PFSK-1 (cell line): ENCODE results near the gene ATP13A4.

Experiments used
- FOXP2 ChIP-seq: optimal IDR thresholded peaks from 2 replicates; pipeline ENCODE3; 2011; ENCODE audit warnings: borderline replicate concordance, control low read depth, inconsistent platforms; ENCODE audit not compliant: insufficient read depth; ENCODE audit errors: extremely low read length, extremely low read depth
- POLR2AphosphoS5 ChIP-seq: IDR thresholded peaks from 2 replicates; pipeline ENCODE4 v1.6.1; 2012; ENCODE audit warnings: low read depth, mild to moderate bottlenecking, control low read depth, low read length, moderate library complexity
- REST ChIP-seq, 2 experiments: IDR thresholded peaks; 2 replicates each; pipeline versions ENCODE4 v1.6.1 to v1.8.0; 2011 to 2012; ENCODE audit warnings: low read depth in 2 of 2, low read length in 2 of 2, control low read depth in 1 of 2, inconsistent platforms in 1 of 2, mild to moderate bottlenecking in 1 of 2, moderate library complexity in 1 of 2; ENCODE audit not compliant: insufficient read depth in 1 of 2
- SIN3A ChIP-seq: IDR thresholded peaks from 2 replicates; pipeline ENCODE4 v1.6.1; 2012; ENCODE audit warnings: mild to moderate bottlenecking, low read length, moderate library complexity, borderline replicate concordance; ENCODE audit not compliant: insufficient read depth
- TAF1 ChIP-seq: IDR thresholded peaks from 2 replicates; pipeline ENCODE4 v1.6.1; 2012; ENCODE audit warnings: low read length, control low read depth, borderline replicate concordance; ENCODE audit not compliant: insufficient read depth

The ATP13A4 gene

GRCh38 chr3:193560870-193561269 lies 6.2 kb upstream of the ATP13A4 start:
- TF ChIP-seq TAF1 (no peak), POLR2AphosphoS5 (no peak), REST (IDR thresholded peaks at IDR 0.05; ENCODE audit: insufficient read depth in 1 of 2, low read depth in 2 of 2, low read length in 2 of 2) (no peak), FOXP2 (no peak), SIN3A (no peak)

GRCh38 chr3:193560091-193560490 lies 5.4 kb upstream of the ATP13A4 start:
- no peak for TF ChIP-seq REST (IDR thresholded peaks at IDR 0.05; ENCODE audit: insufficient read depth in 1 of 2, low read depth in 2 of 2, low read length in 2 of 2)
- TF ChIP-seq SIN3A: no peak
- TF ChIP-seq TAF1: no peak
- TF ChIP-seq POLR2AphosphoS5: no peak

- TF ChIP-seq POLR2AphosphoS5 (no peak), TAF1 (no peak), FOXP2 (no peak), SIN3A (no peak), REST (IDR thresholded peaks at IDR 0.05; ENCODE audit: insufficient read depth in 1 of 2, low read depth in 2 of 2, low read length in 2 of 2) (no peak)
Measured at GRCh38 chr3:193559100-193559499, 4.4 kb upstream of the ATP13A4 start.

GRCh38 chr3:193556841-193557240 lies 2.1 kb upstream of the ATP13A4 start:
- no peak for TF ChIP-seq TAF1
- no peak for TF ChIP-seq REST (IDR thresholded peaks at IDR 0.05; ENCODE audit: insufficient read depth in 1 of 2, low read depth in 2 of 2, low read length in 2 of 2)
- no peak for TF ChIP-seq SIN3A
- TF ChIP-seq POLR2AphosphoS5: no peak
- no peak for TF ChIP-seq FOXP2

GRCh38 chr3:193553586-193553985 lies 1.1 kb downstream of the ATP13A4 start:
- TF ChIP-seq REST (IDR thresholded peaks at IDR 0.05; ENCODE audit: insufficient read depth in 1 of 2, low read depth in 2 of 2, low read length in 2 of 2): no peak
- TF ChIP-seq FOXP2: no peak
- no peak for TF ChIP-seq POLR2AphosphoS5
- TF ChIP-seq SIN3A: no peak
- TF ChIP-seq TAF1: no peak
